HG03575 (cell line): ENCODE measurements around the gene TMEM178B.

ENCODE experiments used
- ATAC-seq: cut with Tn5 transposase; IDR thresholded peaks from one replicate; pipeline ENCODE4 v1.9.1; 2021; ENCODE audit not compliant: unreplicated experiment, insufficient number of reproducible peaks, low FRiP score; ENCODE audit errors: extremely low read depth

The TMEM178B gene

GRCh38 chr7:141126107-141126506 is 52.2 kb downstream of the TMEM178B start:
- no peak for ATAC-seq

DNA sequence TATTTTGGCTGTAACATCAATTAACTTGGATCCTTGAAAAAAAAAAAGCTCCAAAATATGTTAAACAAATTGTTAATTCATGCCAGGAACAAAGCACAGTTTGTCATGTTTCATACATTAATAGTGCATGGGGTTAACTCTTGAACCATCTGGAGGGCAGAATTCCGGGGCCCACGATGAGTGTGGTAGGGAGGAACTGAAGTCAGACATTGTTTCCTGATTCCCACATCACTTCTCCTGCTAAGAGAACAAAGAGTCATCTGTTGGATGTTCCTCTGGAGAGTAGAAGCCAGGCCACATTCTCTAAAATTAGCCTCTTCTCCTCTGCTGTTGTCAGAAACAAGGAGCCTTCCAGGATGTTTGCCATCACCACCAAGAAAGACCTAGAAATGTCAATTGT is 54.6 kb downstream of the TMEM178B start:
- no peak for ATAC-seq

DNA sequence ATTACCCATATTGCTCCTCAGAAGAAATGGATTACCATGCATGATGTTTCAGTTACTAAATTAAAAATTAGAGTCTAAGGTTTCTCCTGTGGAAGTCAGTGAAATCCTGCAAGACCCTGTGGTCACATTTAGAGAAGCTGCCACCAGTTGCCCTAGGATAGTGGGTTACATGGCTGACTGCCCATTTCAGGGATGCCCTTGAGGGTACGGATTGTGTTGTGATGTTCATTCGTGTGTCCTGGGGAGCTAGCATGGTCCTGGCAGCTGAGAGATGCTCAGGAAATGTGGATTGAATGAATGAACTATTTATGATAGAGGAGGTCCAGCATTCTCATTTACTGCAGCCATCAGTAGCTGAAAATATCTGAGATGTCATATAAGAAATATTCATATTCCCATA is 55.1 kb downstream of the TMEM178B start:
- no peak for ATAC-seq

- no peak for ATAC-seq
Observed at GRCh38 chr7:141132671-141133070, 58.8 kb downstream of the TMEM178B start.

DNA sequence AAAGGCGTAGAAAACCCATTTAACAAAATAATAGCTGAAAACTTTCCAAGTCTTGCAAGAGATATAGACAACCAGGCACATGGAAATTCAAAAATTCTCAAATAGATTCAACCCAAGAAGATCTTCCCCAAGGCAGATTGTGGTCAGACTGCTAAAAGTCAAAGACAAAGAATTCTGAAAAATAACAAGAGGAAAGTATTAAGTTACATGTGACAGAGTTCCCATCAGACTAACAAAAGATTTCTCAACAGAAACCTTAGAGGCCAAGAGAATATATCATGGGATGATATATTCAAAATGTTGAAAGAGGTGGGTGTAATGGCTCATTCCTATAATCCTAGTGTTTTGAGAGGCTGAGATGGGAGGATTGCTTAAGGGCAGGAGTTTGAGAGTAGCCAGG is 59.8 kb downstream of the TMEM178B start:
- no peak for ATAC-seq

DNA sequence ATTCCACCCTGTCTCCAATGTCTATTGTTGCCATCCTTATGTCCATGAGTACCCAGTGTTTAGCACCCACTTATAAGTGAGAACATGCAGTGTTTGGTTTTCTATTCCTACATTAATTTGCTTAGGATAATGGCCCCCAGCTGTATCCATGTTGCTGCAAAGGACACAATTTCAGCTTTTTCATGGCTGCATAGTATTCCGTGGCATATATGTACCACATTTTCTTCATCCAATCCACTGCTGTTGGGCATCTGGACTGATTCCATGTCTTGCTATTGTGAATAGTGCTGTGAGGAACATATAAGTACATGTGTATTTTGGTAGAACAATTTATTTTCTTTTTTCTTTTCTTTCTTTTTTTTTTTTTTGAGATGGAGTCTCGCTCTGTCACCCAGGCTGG is 68.2 kb downstream of the TMEM178B start:
- no peak for ATAC-seq

DNA sequence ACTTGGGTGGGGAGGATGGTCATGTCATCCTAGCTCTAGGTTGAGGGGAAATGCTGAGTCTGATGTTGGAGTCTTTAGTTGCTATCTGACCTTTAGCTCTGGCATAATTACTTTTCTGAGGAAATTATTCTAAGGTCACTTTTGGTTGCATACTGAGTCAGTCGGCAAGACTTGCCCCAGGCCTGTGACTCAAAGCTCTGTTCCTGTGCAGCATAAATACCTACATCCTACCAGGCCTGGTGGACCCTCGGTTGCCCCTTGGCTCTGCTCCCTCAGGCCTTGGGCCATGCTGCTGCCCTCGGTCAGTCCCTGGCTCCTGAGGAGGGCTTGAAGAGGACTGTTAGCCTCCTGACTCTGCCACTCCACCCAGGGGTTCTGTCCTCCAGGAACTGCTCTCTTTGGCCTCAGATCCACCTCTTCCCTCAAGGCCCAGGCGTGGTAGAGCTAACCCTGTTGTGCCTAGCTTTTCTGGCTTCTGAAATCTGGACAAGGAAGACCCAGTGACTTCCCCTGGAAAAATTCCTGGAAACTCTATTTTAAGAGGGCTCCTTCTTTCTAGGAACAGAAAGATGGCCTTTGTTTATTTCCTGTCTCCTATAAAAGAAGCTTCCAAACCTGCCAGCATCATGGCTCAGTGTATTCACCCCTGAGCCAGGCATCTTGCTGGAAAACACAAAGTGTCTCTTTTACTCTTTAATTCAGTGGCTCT is 71.2 kb downstream of the TMEM178B start:
- ATAC-seq: no peak

DNA sequence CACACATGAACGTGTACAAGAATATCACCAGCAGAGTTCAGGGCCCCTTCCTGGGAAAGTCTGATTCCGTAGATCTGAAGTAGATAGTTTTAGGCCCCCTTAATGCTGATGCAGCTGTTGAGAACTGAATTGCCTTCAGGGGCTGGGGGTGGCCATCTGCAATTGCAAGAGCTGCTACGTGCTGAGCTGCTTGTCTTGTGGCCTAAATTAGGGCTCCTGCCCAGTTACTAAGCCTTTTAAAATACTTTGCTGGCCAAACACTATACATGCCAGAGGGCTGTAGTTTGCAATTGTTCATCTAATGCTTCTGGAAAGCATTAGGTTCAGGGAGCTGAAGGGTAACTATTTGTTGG is 71.7 kb downstream of the TMEM178B start:
- ATAC-seq: no peak

- no peak for ATAC-seq
Observed at GRCh38 chr7:141147482-141147881, 73.6 kb downstream of the TMEM178B start.

GRCh38 chr7:141150465-141150864 is 76.6 kb downstream of the TMEM178B start:
- ATAC-seq: no peak

GRCh38 chr7:141151746-141152145 is 77.9 kb downstream of the TMEM178B start:
- no peak for ATAC-seq

DNA sequence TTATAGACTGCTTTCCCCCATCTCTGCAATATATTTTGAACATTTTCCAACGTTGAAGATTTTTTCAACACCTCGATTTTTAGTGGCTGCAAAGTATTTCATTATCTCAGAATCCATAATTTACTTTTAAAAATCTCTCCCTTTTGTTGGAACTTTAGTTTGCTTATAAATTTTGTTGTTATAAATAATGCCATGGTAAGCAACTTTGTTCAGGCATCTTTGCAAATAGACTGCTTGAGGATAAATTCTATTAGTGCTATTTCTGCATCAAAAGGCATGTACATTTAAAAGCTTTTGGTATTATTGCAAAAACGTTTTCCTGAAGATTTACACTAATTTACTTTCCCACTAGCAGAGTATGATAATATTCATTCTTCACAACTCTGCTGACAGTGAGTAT is 79.4 kb downstream of the TMEM178B start:
- ATAC-seq: no peak

DNA sequence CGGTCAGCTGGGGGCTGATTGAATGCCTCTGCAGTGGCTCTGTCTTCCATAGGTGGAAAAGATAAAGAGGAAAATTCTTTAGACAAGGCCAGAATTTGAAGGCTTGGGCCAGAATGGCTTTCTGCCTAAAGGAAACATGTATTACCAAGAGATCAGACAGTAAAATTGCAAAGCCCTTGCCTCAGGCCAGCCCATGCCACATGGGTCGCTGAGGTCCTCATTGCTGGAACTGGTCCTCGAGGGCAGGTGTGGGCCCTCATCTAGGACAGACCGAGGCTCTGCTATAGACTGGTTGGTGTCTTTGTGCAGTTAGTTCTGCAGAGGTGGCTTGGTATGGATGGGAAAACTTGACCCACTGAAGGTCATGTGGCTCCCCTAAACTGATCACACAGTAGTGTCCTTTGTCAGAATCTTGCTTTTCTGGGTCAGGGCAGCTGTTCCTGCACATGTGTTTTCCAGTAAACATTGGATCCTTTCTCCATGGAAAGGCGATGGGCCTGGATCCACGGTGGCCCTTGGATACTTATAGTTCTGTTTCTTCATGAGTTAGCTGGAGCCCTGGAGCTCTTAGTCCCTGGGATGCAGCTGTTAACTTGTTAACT is 80.4 kb downstream of the TMEM178B start:
- ATAC-seq: no peak

- no peak for ATAC-seq
Observed at GRCh38 chr7:141156407-141156806, 82.5 kb downstream of the TMEM178B start.

- no peak for ATAC-seq
Observed at GRCh38 chr7:141157138-141157765, 83.4 kb downstream of the TMEM178B start.

GRCh38 chr7:141158561-141158960 is 84.7 kb downstream of the TMEM178B start:
- ATAC-seq: no peak

- no peak for ATAC-seq
Observed at GRCh38 chr7:141160246-141160860, 86.5 kb downstream of the TMEM178B start.

DNA sequence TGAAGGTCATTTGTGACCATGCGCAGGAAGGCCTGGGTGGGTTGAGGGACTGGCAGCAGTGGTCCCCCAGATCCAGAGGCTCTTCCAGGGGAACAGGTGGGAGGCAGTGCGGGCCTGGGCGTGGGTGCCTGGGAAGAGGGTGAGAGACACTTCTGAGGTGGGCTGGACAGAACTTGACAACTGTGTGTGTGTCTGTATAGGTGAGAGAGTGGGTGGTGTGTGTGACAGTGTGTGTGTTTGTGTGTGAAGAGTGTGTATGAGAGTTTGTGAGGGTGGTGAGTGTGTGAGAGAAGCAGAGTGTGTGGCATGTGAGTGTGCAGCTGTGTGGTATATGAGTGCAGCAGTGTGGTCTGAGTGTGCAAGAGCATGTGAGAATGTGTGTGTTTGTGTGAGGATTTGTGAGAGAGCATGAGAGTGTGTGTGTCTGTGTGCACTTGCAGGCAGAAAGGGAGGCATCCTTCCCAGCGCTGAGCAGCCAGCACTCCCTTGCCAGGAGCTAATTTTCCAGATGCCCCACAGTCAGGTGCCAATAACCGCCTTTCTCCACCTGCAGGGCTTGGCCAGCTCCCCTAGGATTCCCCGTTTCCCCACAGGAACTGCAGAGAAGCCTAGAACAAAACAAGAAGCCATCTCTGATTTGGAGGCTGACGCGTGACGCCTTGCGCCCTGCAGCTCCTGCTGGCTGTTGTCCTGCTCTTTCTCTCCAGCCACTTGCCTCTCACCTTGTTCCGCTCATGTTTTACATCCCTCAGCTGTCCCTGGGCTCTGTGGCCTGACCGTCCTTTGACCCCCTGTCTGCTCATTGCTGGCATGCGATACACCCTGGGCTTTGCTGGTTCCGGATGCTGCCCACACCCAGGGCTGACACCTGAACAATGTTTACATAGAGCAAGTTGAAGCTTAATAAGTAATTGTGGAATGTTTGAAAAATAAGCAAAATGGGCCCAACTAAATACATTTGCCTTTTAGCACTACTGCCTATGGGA is 88.0 kb downstream of the TMEM178B start:
- no peak for ATAC-seq

- ATAC-seq: no peak
Observed at GRCh38 chr7:141165521-141165920, 91.7 kb downstream of the TMEM178B start.
